GM12872 (cell line): ENCODE results near the gene COG4.

Experiments used
- CTCF ChIP-seq: IDR thresholded peaks from 3 replicates; pipeline ENCODE4 v1.5.1; 2011; ENCODE audit warnings: low read depth, mild to moderate bottlenecking, low read length, moderate library complexity; ENCODE audit not compliant: insufficient read depth

The COG4 gene

GRCh38 chr16:70457446-70458166 lies 65.7 kb downstream of the COG4 start:
- TF ChIP-seq CTCF = no peak

- TF ChIP-seq CTCF = 0 out of 3 replicates have a peak, but pooled peaks have one; percentile 20
Observed at GRCh38 chr16:70455910-70456309, 67.4 kb downstream of the COG4 start.

GRCh38 chr16:70454222-70455034 lies 68.9 kb downstream of the COG4 start, which contains the start of gene FCSK:
Gene FCSK, plus strand, starts transcription at chr16:70454595. Its CDS starts 8,596 bp downstream, at chr16:70463191.
- 0 out of 3 replicates have a peak, but pooled peaks have one; percentile 24 for TF ChIP-seq CTCF

GRCh38 chr16:70453892-70454221 lies 69.5 kb downstream of the COG4 start:
- TF ChIP-seq CTCF = no peak

- TF ChIP-seq CTCF = no peak
Observed at GRCh38 chr16:70453117-70453891, 70.0 kb downstream of the COG4 start.

GRCh38 chr16:70448075-70448474 lies 75.3 kb downstream of the COG4 start:
- TF ChIP-seq CTCF = no peak

GRCh38 chr16:70444249-70445063 lies 78.9 kb downstream of the COG4 start:
- no peak for TF ChIP-seq CTCF
